IMR-90 (cell line): ENCODE data around the gene NME1. TPM values are rescaled to one million over a fixed set of nuclear protein-coding genes. Genes with fewer than 3 reads are reported as not detected.

Source experiments
- ATAC-seq: fragments of 200-7000 bp; cut with Tn5 transposase; 2 replicates; pipeline ENCODE4 v1.9.1; 2020; ENCODE audit warnings: low read depth, mild to moderate bottlenecking, moderate library complexity
- BruUV-seq: library from RNA; stranded (reverse); fragments of 400-500 nt; replicated peaks from 2 replicates; lab custom pipeline; 2021; lab: Mats Ljungman, UMichigan
- CTCF ChIA-PET: fragments of 300-600 bp; formaldehyde crosslinking; extraction: SDS; loops from one replicate; lab custom pipeline; 2021; ENCODE audit warnings: antibody characterized with exemption; lab: Yijun Ruan, JAX
- POLR2A ChIA-PET: fragments of 300-600 bp; sonication (Branson Sonifier 250); formaldehyde crosslinking; loops from one replicate; lab custom pipeline; 2022; ENCODE audit warnings: antibody characterized with exemption; ENCODE audit not compliant: unreplicated experiment; lab: Charles Lee
- DNase-seq: peaks from one replicate; pipeline ENCODE4 v3.0.0; 2013
- H2AFZ ChIP-seq: replicated peaks from 2 replicates; pipeline ENCODE3; 2013; ENCODE audit warnings: low read length, mild to moderate bottlenecking; ENCODE audit not compliant: poor library complexity
- H2AK5ac ChIP-seq: 2 replicates; pipeline ENCODE4 v1.6.1; 2013; ENCODE audit warnings: low read depth, low read length, inconsistent platforms
- H2AK9ac ChIP-seq: replicated peaks from 2 replicates; pipeline ENCODE3; 2013; ENCODE audit warnings: mild to moderate bottlenecking, low read depth, low read length, moderate library complexity; ENCODE audit not compliant: poor library complexity
- H2BK120ac ChIP-seq: 2 replicates; pipeline ENCODE4 v1.6.1; 2013; ENCODE audit warnings: low read depth, low read length, inconsistent platforms
- H2BK15ac ChIP-seq: 3 replicates; pipeline ENCODE4 v1.6.1; 2013; ENCODE audit warnings: low read depth, low read length, inconsistent platforms
- H2BK20ac ChIP-seq: 2 replicates; pipeline ENCODE4 v1.6.1; 2013; ENCODE audit warnings: low read depth, mild to moderate bottlenecking, inconsistent platforms, low read length, moderate library complexity
- H2BK5ac ChIP-seq: 2 replicates; pipeline ENCODE4 v1.6.1; 2013; ENCODE audit warnings: mild to moderate bottlenecking, low read depth, low read length, inconsistent platforms; ENCODE audit not compliant: poor library complexity, severe bottlenecking
- H3K14ac ChIP-seq: replicated peaks from 2 replicates; pipeline ENCODE4 v1.6.1; 2013; ENCODE audit warnings: low read depth, low read length, inconsistent platforms
- H3K18ac ChIP-seq: 2 replicates; pipeline ENCODE4 v1.6.1; 2013; ENCODE audit warnings: low read depth, low read length, control low read depth
- H3K23ac ChIP-seq: 2 replicates; pipeline ENCODE4 v1.6.1; 2013; ENCODE audit warnings: low read depth, low read length, inconsistent platforms
- H3K27ac ChIP-seq: 2 replicates; pipeline ENCODE4 v1.5.1; 2013; ENCODE audit warnings: mild to moderate bottlenecking, control low read depth, low read length; ENCODE audit not compliant: insufficient read depth
- H3K27me3 ChIP-seq: 2 replicates; pipeline ENCODE4 v1.6.1; 2013; ENCODE audit warnings: low read length; ENCODE audit not compliant: control insufficient read depth, insufficient read depth
- H3K36me3 ChIP-seq: 2 replicates; pipeline ENCODE4 v1.6.1; 2013; ENCODE audit warnings: low read length, mixed read lengths; ENCODE audit not compliant: control insufficient read depth, insufficient read depth
- H3K4ac ChIP-seq: 2 replicates; pipeline ENCODE4 v1.6.1; 2013; ENCODE audit warnings: low read depth, low read length, inconsistent platforms
- H3K4me1 ChIP-seq: 2 replicates; pipeline ENCODE4 v1.6.1; 2013; ENCODE audit warnings: low read length, mixed read lengths; ENCODE audit not compliant: control insufficient read depth, insufficient read depth
- H3K4me2 ChIP-seq: 2 replicates; pipeline ENCODE4 v1.6.1; 2013; ENCODE audit warnings: low read depth, mild to moderate bottlenecking, control low read depth, low read length, moderate library complexity
- H3K4me3 ChIP-seq: 2 replicates; pipeline ENCODE4 v1.5.1; 2013; ENCODE audit warnings: low read depth, mild to moderate bottlenecking, control low read depth, low read length, moderate library complexity; ENCODE audit not compliant: insufficient read depth
- H3K56ac ChIP-seq: 2 replicates; pipeline ENCODE4 v1.6.1; 2013; ENCODE audit warnings: low read length, inconsistent platforms; ENCODE audit not compliant: insufficient read depth; ENCODE audit errors: extremely low read depth
- H3K79me1 ChIP-seq, 2 experiments: 2 replicates each; pipeline ENCODE4 v1.6.1; 2013; ENCODE audit warnings: low read length in 2 of 2, inconsistent platforms in 1 of 2, low read depth in 1 of 2
- H3K9ac ChIP-seq: 2 replicates; pipeline ENCODE4 v1.6.1; 2013; ENCODE audit warnings: low read depth, low read length, control low read depth
- H3K9me1 ChIP-seq: 2 replicates; pipeline ENCODE4 v1.6.1; 2013; ENCODE audit warnings: low read length, inconsistent platforms; ENCODE audit not compliant: insufficient read depth
- H3K9me3 ChIP-seq: 2 replicates; pipeline ENCODE4 v1.6.1; 2013; ENCODE audit warnings: low read length; ENCODE audit not compliant: control insufficient read depth, insufficient read depth
- H4K20me1 ChIP-seq: 2 replicates; pipeline ENCODE4 v1.6.1; 2013; ENCODE audit warnings: low read length, inconsistent platforms; ENCODE audit not compliant: insufficient read depth
- H4K5ac ChIP-seq: 2 replicates; pipeline ENCODE4 v1.6.1; 2013; ENCODE audit warnings: mild to moderate bottlenecking, low read depth, low read length, control low read depth
- H4K8ac ChIP-seq, 2 experiments: 2 replicates each; pipeline ENCODE4 v1.6.1; 2013; ENCODE audit warnings: low read depth in 2 of 2, low read length in 2 of 2, control low read depth in 1 of 2, inconsistent platforms in 1 of 2
- H4K91ac ChIP-seq: 2 replicates; pipeline ENCODE4 v1.6.1; 2013; ENCODE audit warnings: low read depth, low read length, inconsistent platforms; ENCODE audit not compliant: insufficient read depth
- BHLHE40 ChIP-seq: fragments of 150-350 bp; IDR thresholded peaks from 2 replicates; pipeline ENCODE4 v1.6.1; 2016; ENCODE audit warnings: mild to moderate bottlenecking, low read depth, low read length
- CEBPB ChIP-seq: IDR thresholded peaks from 2 replicates; pipeline ENCODE4 v1.6.1; 2012; ENCODE audit warnings: low read depth, low read length, improper control_type of control experiment
- FOS ChIP-seq: fragments of 150-350 bp; IDR thresholded peaks from 2 replicates; pipeline ENCODE4 v1.6.1; 2016; ENCODE audit warnings: low read depth, low read length
- MAFK ChIP-seq: IDR thresholded peaks from 2 replicates; pipeline ENCODE4 v1.6.1; 2012; ENCODE audit warnings: low read depth, low read length, improper control_type of control experiment
- MAZ ChIP-seq: IDR thresholded peaks from 2 replicates; pipeline ENCODE4 v1.6.1; 2012; ENCODE audit warnings: low read depth, mild to moderate bottlenecking, low read length, improper control_type of control experiment, moderate library complexity, borderline replicate concordance
- MXI1 ChIP-seq: IDR thresholded peaks from 2 replicates; pipeline ENCODE4 v1.6.1; 2012; ENCODE audit warnings: low read depth, mild to moderate bottlenecking, low read length, moderate library complexity, borderline replicate concordance
- POLR2A ChIP-seq: IDR thresholded peaks from 2 replicates; pipeline ENCODE4 v1.6.1; 2012; ENCODE audit warnings: mild to moderate bottlenecking, low read depth, low read length
- RAD21 ChIP-seq: IDR thresholded peaks from 2 replicates; pipeline ENCODE4 v1.6.1; 2012; ENCODE audit warnings: low read length, improper control_type of control experiment
- RCOR1 ChIP-seq: IDR thresholded peaks from 2 replicates; pipeline ENCODE4 v1.6.1; 2012; ENCODE audit warnings: mild to moderate bottlenecking, low read length, improper control_type of control experiment; ENCODE audit not compliant: insufficient replicate concordance
- RFX5 ChIP-seq: IDR thresholded peaks from 2 replicates; pipeline ENCODE4 v1.8.0; 2012; ENCODE audit warnings: low read depth, mild to moderate bottlenecking, low read length, moderate library complexity
- WGBS, 2 experiments: methylation state at CpG; one replicate each; pipeline versions ENCODE4 v1.1.5 to v1.1.7; 2013; ENCODE audit warnings: missing lambda C conversion rate in 2 of 2; ENCODE audit not compliant: insufficient read length in 1 of 2; ENCODE audit errors: extremely low coverage in 2 of 2; 5-methylcytosine and 5-hydroxymethylcytosine counted together
- dilution Hi-C: fragments of 300-500 bp; cut with HindIII; formaldehyde crosslinking; loops from one replicate; pipeline ENCODE4 v1.14.3; 2018; ENCODE audit warnings: low sequenced_read_pairs; ENCODE audit not compliant: unreplicated experiment
- in situ Hi-C: fragments of 300-500 bp; cut with MboI; formaldehyde crosslinking; loops from 3 replicates; pipeline ENCODE4 v1.14.3; 2019; ENCODE audit warnings: low sequenced_read_pairs, inconsistent platforms, mixed read lengths
- intact Hi-C: fragments of 100-400 bp; cut with micrococcal nuclease; formaldehyde crosslinking; loops from 2 replicates; pipeline ENCODE4 v1.10.0; 2022
- polyA plus RNA-seq, 3 experiments: library from polyadenylated mRNA; depleted of rRNA; stranded (reverse); fragments of >200 nt; gene quantifications; 2 replicates each; pipeline ENCODE4 v1.2.3, GENCODE V29; 2012; ENCODE audit warnings: low replicate concordance in 1 of 3
- total RNA-seq: library from RNA; depleted of rRNA; stranded (reverse); fragments of >200 nt; gene quantifications from 2 replicates; pipeline ENCODE4 v1.2.3, GENCODE V29; 2012
- TF ChIP-seq, protein P1 (sequence below): fragments of 150-350 bp; IDR thresholded peaks from 2 replicates; pipeline ENCODE4 v1.6.1; 2016; ENCODE audit warnings: low read depth, mild to moderate bottlenecking, low read length, moderate library complexity, borderline replicate concordance
- TF ChIP-seq, protein P2 (sequence below): fragments of 150-350 bp; IDR thresholded peaks from 2 replicates; pipeline ENCODE4 v1.6.1; 2017; ENCODE audit warnings: mild to moderate bottlenecking, antibody characterized with exemption, low read length, low read depth

NME1 gene
- total and polyA plus RNA-seq, 2 of the 4 experiments (the other 2 are of a cell fraction), result 311 to 312 TPM

DNA sequence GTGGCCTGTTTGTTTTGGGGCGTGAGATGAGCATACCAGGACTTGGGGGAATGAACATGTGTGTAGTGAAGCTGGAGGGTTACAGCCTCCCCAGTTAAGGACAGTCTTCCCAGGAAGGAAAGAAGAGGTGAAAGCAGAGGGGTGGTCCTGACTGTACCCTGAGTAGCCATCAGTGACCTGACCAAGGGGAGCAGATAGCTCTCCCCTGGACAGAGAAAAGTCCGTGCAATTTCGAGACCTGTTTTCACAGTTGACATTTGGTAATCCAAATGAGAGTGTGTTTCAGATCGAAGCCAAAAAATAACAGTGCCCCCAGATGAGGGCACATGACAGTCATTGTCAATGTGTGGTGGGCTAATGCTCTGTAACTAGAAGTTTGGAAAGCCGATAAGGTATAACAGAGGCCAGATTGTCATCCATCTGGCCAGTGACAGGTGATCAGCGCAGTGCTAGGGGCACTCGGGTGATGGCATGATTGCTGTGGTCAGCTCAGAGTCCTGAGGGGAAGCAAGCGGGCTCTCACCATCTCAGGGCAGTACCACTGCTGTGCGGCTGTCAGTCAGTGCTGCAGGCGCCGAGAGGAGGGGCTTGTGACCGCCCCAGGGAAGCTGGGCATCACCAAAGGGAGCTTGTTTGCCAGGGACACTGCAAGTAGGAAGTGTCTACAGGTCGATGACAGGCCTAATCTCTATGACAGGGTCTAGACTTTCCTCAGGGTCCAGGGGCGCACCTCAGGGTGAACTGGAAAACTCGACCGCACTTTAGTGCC is 11.7 kb downstream of the NME1 start:
- dilution Hi-C loops, result no loop called here
- Histone ChIP-seq H2AK9ac (peak overlapping the region; percentile 97), H2BK15ac (0 out of 3 replicates have a peak overlapping the region, but pooled peaks have one; percentile 25), H3K14ac (no peak overlapping the region), H3K4me2 (no peak overlapping the region; the same call in 1 of the 2 replicates), H3K18ac (no peak overlapping the region), H2BK20ac (no peak overlapping the region), H3K56ac (no peak overlapping the region), H2AK5ac (peak overlapping the region; percentile 84; the same call in 1 of the 2 replicates), H3K79me1 (peaks cover 27 to 55% of the 10 kb centered on the region in 2 experiments), H3K9ac (peak overlapping the region; percentile 78; the same call in 1 of the 2 replicates), H3K9me3 (no peaks in the 10 kb centered on the region), H2BK5ac (peak overlapping the region; percentile 95), H3K4me3 (no peak overlapping the region), H3K27ac (peak overlapping the region; percentile 91; the same call in 1 of the 2 replicates), H2AFZ (peak overlapping the region; percentile 95), H4K8ac (peak overlapping the region; percentile 87 to 100; a peak in 3 of 4 replicates), H2BK120ac (no peak overlapping the region), H4K20me1 (peaks cover 19% of the 10 kb centered on the region), H3K4ac (peak overlapping the region; percentile 97), H3K36me3 (peaks cover 38% of the 10 kb centered on the region), H4K91ac (peak overlapping the region; percentile 95; the same call in 1 of the 2 replicates), H3K4me1 (peaks cover 8% of the 10 kb centered on the region; the same call in 1 of the 2 replicates), H3K9me1 (peaks cover 10% of the 10 kb centered on the region; the same call in 1 of the 2 replicates), H4K5ac (peak overlapping the region; percentile 95), H3K27me3 (no peaks in the 10 kb centered on the region), H3K23ac (no peak overlapping the region)
- TF ChIP-seq, protein P1, sequence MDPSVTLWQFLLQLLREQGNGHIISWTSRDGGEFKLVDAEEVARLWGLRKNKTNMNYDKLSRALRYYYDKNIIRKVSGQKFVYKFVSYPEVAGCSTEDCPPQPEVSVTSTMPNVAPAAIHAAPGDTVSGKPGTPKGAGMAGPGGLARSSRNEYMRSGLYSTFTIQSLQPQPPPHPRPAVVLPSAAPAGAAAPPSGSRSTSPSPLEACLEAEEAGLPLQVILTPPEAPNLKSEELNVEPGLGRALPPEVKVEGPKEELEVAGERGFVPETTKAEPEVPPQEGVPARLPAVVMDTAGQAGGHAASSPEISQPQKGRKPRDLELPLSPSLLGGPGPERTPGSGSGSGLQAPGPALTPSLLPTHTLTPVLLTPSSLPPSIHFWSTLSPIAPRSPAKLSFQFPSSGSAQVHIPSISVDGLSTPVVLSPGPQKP, result no peak
- TF ChIP-seq MAFK (no peak), RFX5 (no peak), RAD21 (no peak), RCOR1 (no peak), MXI1 (no peak), CEBPB (no peak), MAZ (no peak), FOS (no peak), POLR2A (no peak), BHLHE40 (no peak)
- TF ChIP-seq, protein P2, sequence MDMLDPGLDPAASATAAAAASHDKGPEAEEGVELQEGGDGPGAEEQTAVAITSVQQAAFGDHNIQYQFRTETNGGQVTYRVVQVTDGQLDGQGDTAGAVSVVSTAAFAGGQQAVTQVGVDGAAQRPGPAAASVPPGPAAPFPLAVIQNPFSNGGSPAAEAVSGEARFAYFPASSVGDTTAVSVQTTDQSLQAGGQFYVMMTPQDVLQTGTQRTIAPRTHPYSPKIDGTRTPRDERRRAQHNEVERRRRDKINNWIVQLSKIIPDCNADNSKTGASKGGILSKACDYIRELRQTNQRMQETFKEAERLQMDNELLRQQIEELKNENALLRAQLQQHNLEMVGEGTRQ, result no peak
- in situ Hi-C loops, result no loop called here
- POLR2A ChIA-PET, result interaction anchor here (0.6 kb wide), 1 partner anchor 154 kb away, joined by 3 read pairs; no protein-coding TSS in a partner anchor
- DNase-seq, result no peak
- intact Hi-C loops, result loop anchor here (5.0 kb wide), 1 partner anchor 372 kb away; no protein-coding TSS in a partner anchor
- CTCF ChIA-PET, result interaction anchor here (1.3 kb wide), 1 partner anchor 97 kb away, joined by 3 read pairs; no protein-coding TSS in a partner anchor
- no TSS peak for BruUV-seq
- no peak for ATAC-seq
- 54% methylated on average over 9 of the region's 16 CpGs; no CpG with 5 or more reads in 1 of the 2 experiments for WGBS, 2 experiments
